Measurements from ENCODE around the gene TM9SF1. TPM values are rescaled to one million over a fixed set of nuclear protein-coding genes. Genes with fewer than 3 reads are reported as not detected.

Gene TM9SF1
- total and polyA plus RNA-seq, 2 donors (not counting 1 experiment from before 2014, with no cell fraction given), result 7.6 to 24.5 TPM

- no peaks in the 10 kb centered on the region for H3K27me3 Mint-ChIP-seq
- TF ChIP-seq, protein P1, sequence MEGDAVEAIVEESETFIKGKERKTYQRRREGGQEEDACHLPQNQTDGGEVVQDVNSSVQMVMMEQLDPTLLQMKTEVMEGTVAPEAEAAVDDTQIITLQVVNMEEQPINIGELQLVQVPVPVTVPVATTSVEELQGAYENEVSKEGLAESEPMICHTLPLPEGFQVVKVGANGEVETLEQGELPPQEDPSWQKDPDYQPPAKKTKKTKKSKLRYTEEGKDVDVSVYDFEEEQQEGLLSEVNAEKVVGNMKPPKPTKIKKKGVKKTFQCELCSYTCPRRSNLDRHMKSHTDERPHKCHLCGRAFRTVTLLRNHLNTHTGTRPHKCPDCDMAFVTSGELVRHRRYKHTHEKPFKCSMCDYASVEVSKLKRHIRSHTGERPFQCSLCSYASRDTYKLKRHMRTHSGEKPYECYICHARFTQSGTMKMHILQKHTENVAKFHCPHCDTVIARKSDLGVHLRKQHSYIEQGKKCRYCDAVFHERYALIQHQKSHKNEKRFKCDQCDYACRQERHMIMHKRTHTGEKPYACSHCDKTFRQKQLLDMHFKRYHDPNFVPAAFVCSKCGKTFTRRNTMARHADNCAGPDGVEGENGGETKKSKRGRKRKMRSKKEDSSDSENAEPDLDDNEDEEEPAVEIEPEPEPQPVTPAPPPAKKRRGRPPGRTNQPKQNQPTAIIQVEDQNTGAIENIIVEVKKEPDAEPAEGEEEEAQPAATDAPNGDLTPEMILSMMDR (IDR thresholded peaks at IDR 0.05), result no peak
- TF ChIP-seq EZH2 (IDR thresholded peaks at IDR 0.05; ENCODE audit: borderline replicate concordance, insufficient read depth, low read depth, low read length, poor library complexity, severe bottlenecking), result no peak
- H3K27me3 ChIP-seq (replicated peaks in 1 of 4; ENCODE audit: control extremely low read depth in 1 of 4, control insufficient read depth in 3 of 4, insufficient read depth in 4 of 4, low read length in 3 of 4), result no peaks in the 10 kb centered on the region
- H3K27ac Mint-ChIP-seq, result peak overlapping the region; percentile 67
- H3K4me3 Mint-ChIP-seq, result no peak overlapping the region
- H3K27ac ChIP-seq (ENCODE audit: low read length in 2 of 2), result no peak overlapping the region
- WGBS (ENCODE audit: insufficient coverage), result 97% methylated on average over 14 of the region's 14 CpGs
- peaks cover 45% of the 10 kb centered on the region for H3K4me1 Mint-ChIP-seq
- H2AFZ ChIP-seq (ENCODE audit: insufficient read depth, low read depth, low read length, poor library complexity, severe bottlenecking), result no peak overlapping the region
- no peak overlapping the region for H3K4me2 ChIP-seq (replicated peaks; ENCODE audit: low read depth, low read length, poor library complexity, severe bottlenecking)
- no peaks in the 10 kb centered on the region for H3K9me3 ChIP-seq (ENCODE audit: control extremely low read depth in 1 of 3, control insufficient read depth in 2 of 3, insufficient read depth in 1 of 3, low read length in 2 of 3)
- intact Hi-C loops (cut with micrococcal nuclease), result loop anchor here (5.0 kb wide), 1 partner anchor 68 kb away; the partner anchor contains the start of genes GMPR2 and NEDD8
- peaks cover 29 to 39% of the 10 kb centered on the region in 2 donors for H3K4me1 ChIP-seq (ENCODE audit: control insufficient read depth in 2 of 2, insufficient read depth in 2 of 2, low read length in 2 of 2)
- H3K9ac ChIP-seq (ENCODE audit: low read length), result no peak overlapping the region
- H3K79me2 ChIP-seq (ENCODE audit: control insufficient read depth, insufficient read depth, low read length), result peaks cover 37% of the 10 kb centered on the region
- DNase-seq (no peak), ATAC-seq (ENCODE audit: low read depth) (no peak)
- CTCF ChIA-PET, result interaction anchor here (0.9 to 1.0 kb wide), 2 partner anchors 54 to 56 kb away, joined by 3 to 5 read pairs; no protein-coding TSS in a partner anchor
- no peaks in the 10 kb centered on the region for H3K9me3 Mint-ChIP-seq (ENCODE audit: insufficient read depth)
- POLR2A ChIA-PET, result interaction anchor here (0.6 kb wide), 1 partner anchor 112 kb away, joined by 3 read pairs; no protein-coding TSS in a partner anchor
- H4K20me1 ChIP-seq (ENCODE audit: control insufficient read depth, insufficient read depth, low read length, poor library complexity, severe bottlenecking), result peaks cover 53% of the 10 kb centered on the region
- H3K36me3 ChIP-seq (replicated peaks in 1 of 2; ENCODE audit: control extremely low read depth in 1 of 2, control insufficient read depth in 1 of 2, extremely low read depth in 1 of 2, insufficient read depth in 2 of 2, low read length in 1 of 2), result peaks cover 3 to 67% of the 10 kb centered on the region in 2 experiments
- H3K4me3 ChIP-seq (ENCODE audit: control extremely low read depth in 1 of 5, extremely low read depth in 1 of 5, insufficient read depth in 1 of 5, low read depth in 2 of 5, low read length in 4 of 5), result no peak overlapping the region
These were observed 30.7 kb downstream of the TM9SF1 start for GRCh38 chr14:24164518-24164991.

GRCh38 chr14:24162093-24162492, 33.1 kb downstream of the TM9SF1 start:
- Histone ChIP-seq H2AFZ (ENCODE audit: insufficient read depth, low read depth, low read length, poor library complexity, severe bottlenecking) (no peak overlapping the region), H3K9me3 (ENCODE audit: control extremely low read depth in 1 of 3, control insufficient read depth in 2 of 3, insufficient read depth in 1 of 3, low read length in 2 of 3) (no peaks in the 10 kb centered on the region), H3K79me2 (ENCODE audit: control insufficient read depth, insufficient read depth, low read length) (peaks cover 37% of the 10 kb centered on the region), H3K9ac (ENCODE audit: low read length) (peak overlapping the region; percentile 76), H3K4me3 (ENCODE audit: control extremely low read depth in 1 of 5, extremely low read depth in 1 of 5, insufficient read depth in 1 of 5, low read depth in 2 of 5, low read length in 4 of 5) (peak overlapping the region; percentile 69 to 100 (median 91)), H3K36me3 (replicated peaks in 1 of 2; ENCODE audit: control extremely low read depth in 1 of 2, control insufficient read depth in 1 of 2, extremely low read depth in 1 of 2, insufficient read depth in 2 of 2, low read length in 1 of 2) (peaks cover 3 to 70% of the 10 kb centered on the region in 2 experiments), H4K20me1 (ENCODE audit: control insufficient read depth, insufficient read depth, low read length, poor library complexity, severe bottlenecking) (peaks cover 50% of the 10 kb centered on the region), H3K27ac (ENCODE audit: low read length in 2 of 2) (peak overlapping the region; percentile 85 to 88), H3K4me2 (replicated peaks; ENCODE audit: low read depth, low read length, poor library complexity, severe bottlenecking) (peak overlapping the region; percentile 77), H3K27me3 (replicated peaks in 1 of 4; ENCODE audit: control extremely low read depth in 1 of 4, control insufficient read depth in 3 of 4, insufficient read depth in 4 of 4, low read length in 3 of 4) (no peaks in the 10 kb centered on the region), H3K4me1 (ENCODE audit: control insufficient read depth in 2 of 2, insufficient read depth in 2 of 2, low read length in 2 of 2) (peaks cover 29 to 39% of the 10 kb centered on the region in 2 donors)
- intact Hi-C loops (cut with micrococcal nuclease), result loop anchor here (5.0 kb wide), 1 partner anchor 70 kb away; the partner anchor contains the start of genes GMPR2 and NEDD8
- Mint-ChIP-seq H3K27ac (peak overlapping the region; percentile 99), H3K9me3 (ENCODE audit: insufficient read depth) (no peaks in the 10 kb centered on the region), H3K4me1 (peaks cover 42% of the 10 kb centered on the region), H3K4me3 (peak overlapping the region; percentile 100), H3K27me3 (no peaks in the 10 kb centered on the region)
- ChIA-PET CTCF (interaction anchor here (0.6 to 3.8 kb wide), 21 partner anchors 9 to 270 kb away, joined by 3 to 63 read pairs (median 12); partner anchors contain the start of genes CIDEB, DCAF11, EMC9 and IPO4), POLR2A (interaction anchor here (0.7 to 3.8 kb wide), 16 partner anchors 9 to 268 kb away, joined by 3 to 35 read pairs (median 6); partner anchors contain the start of genes DCAF11, DHRS1, EMC9 and IPO4)
- 87% methylated on average over 5 of the region's 8 CpGs for WGBS (ENCODE audit: insufficient coverage)
- DNase-seq, result no peak
- TF ChIP-seq, protein P1 (IDR thresholded peaks at IDR 0.05), result no peak
- no peak for TF ChIP-seq EZH2 (IDR thresholded peaks at IDR 0.05; ENCODE audit: borderline replicate concordance, insufficient read depth, low read depth, low read length, poor library complexity, severe bottlenecking)
- ATAC-seq (ENCODE audit: low read depth), result no peak
